ENCODE data around the gene BRINP3. TPM values are rescaled to one million over a fixed set of nuclear protein-coding genes. Genes with fewer than 3 reads are reported as not detected.
A peak's percentile ranks its signal among the peaks of the same experiment; 100 is the strongest.

BRINP3 gene
- total and polyA plus RNA-seq, 9 of the 15 experiments (the other 6 are each of a cell fraction or from before 2014, with no cell fraction given): 0.09 to 0.75 (median 0.19) TPM; not detected in 1

DNA sequence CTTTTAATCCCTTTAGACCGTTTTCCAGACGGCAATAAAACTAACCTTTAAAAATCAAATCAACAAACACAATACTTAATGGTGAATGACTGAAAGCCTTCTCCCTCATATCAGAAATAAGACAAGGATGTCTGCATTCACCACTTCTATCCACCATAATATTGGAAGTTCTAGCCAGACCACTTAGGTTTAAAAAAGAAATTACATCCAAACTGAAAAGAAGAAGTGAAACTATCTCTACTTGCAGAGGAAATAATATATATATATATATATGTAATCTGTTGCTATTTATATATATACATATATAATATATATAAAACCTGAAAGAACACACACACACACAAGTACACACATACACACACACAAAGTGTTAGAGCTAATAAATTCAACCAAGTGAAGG, 100.4 kb downstream of the BRINP3 start (continued):
- no peak for TF ChIP-seq HDAC3 (IDR thresholded peaks at IDR 0.05; ENCODE audit: borderline replicate concordance, partially characterized antibody)
- TF ChIP-seq EWSR1 (IDR thresholded peaks at IDR 0.05; ENCODE audit: borderline replicate concordance, low read depth, partially characterized antibody): no peak
- no peak for TF ChIP-seq NELFE (IDR thresholded peaks at IDR 0.05; ENCODE audit: insufficient read depth, insufficient read length)
- TF ChIP-seq KHSRP (IDR thresholded peaks at IDR 0.05): no peak
- TF ChIP-seq, protein P1, sequence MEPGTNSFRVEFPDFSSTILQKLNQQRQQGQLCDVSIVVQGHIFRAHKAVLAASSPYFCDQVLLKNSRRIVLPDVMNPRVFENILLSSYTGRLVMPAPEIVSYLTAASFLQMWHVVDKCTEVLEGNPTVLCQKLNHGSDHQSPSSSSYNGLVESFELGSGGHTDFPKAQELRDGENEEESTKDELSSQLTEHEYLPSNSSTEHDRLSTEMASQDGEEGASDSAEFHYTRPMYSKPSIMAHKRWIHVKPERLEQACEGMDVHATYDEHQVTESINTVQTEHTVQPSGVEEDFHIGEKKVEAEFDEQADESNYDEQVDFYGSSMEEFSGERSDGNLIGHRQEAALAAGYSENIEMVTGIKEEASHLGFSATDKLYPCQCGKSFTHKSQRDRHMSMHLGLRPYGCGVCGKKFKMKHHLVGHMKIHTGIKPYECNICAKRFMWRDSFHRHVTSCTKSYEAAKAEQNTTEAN (CRISPR knock-in tag; IDR thresholded peaks at IDR 0.05): no peak
- no peak for TF ChIP-seq POLR3A (IDR thresholded peaks at IDR 0.05; ENCODE audit: borderline replicate concordance, extremely low read depth, insufficient read depth, insufficient read length)
- no peak for TF ChIP-seq ZNF830 (CRISPR knock-in tag; IDR thresholded peaks at IDR 0.05)
- no peak for TF ChIP-seq FOXP1 (CRISPR knock-in tag; IDR thresholded peaks at IDR 0.05)
- no peak for TF ChIP-seq SNIP1 (IDR thresholded peaks at IDR 0.05; ENCODE audit: low read depth)
- TF ChIP-seq CBX8 (IDR thresholded peaks at IDR 0.05; ENCODE audit: borderline replicate concordance, extremely low read depth, low read depth, low read length, poor library complexity, severe bottlenecking): no peak
- TF ChIP-seq SAFB (IDR thresholded peaks at IDR 0.05; ENCODE audit: borderline replicate concordance, low read depth, low read length): no peak

- intact Hi-C loops (cut with micrococcal nuclease): no loop called here
- H3K9ac ChIP-seq (ENCODE audit: insufficient read depth in 1 of 2, low read depth in 2 of 2, low read length in 2 of 2): no peak overlapping the region
- DNase-seq (ENCODE audit: extremely low read depth in 1 of 4, low spot score in 3 of 4): no peak
- no peak for ATAC-seq
- H3K9me1 ChIP-seq (ENCODE audit: control insufficient read depth, insufficient read depth, low read length): no peaks in the 10 kb centered on the region
- ChIA-PET POLR2A (no interaction called here), CTCF (ENCODE audit: low intra/inter-chr PET ratio) (no interaction called here)
- H3K4me3 ChIP-seq: no peak overlapping the region
- no peak for FAIRE-seq
- no peak overlapping the region for H2AFZ ChIP-seq (ENCODE audit: low read depth, low read length)
- H4K20me1 ChIP-seq (replicated peaks; ENCODE audit: control insufficient read depth, insufficient read depth, low read length): no peaks in the 10 kb centered on the region
- H3K36me3 ChIP-seq (ENCODE audit: control insufficient read depth, insufficient read depth, low read length): no peaks in the 10 kb centered on the region
- no peaks in the 10 kb centered on the region for H3K79me2 ChIP-seq (ENCODE audit: control insufficient read depth, insufficient read depth, low read length)
- H3K9me3 ChIP-seq (replicated peaks; ENCODE audit: control insufficient read depth, insufficient read depth, low read depth, low read length): no peaks in the 10 kb centered on the region
- no peaks in the 10 kb centered on the region for H3K27me3 ChIP-seq (ENCODE audit: control insufficient read depth in 2 of 2, insufficient read depth in 2 of 2, low read length in 2 of 2)
- 5% methylated on average over 1 of the region's 1 CpG for WGBS (ENCODE audit: insufficient coverage, low coverage, missing lambda C conversion rate)
- no peak overlapping the region for H3K4me2 ChIP-seq (ENCODE audit: insufficient read depth, low read length)
- H3K4me1 ChIP-seq (replicated peaks in 1 of 2; ENCODE audit: control insufficient read depth in 2 of 2, insufficient read depth in 2 of 2, low read length in 2 of 2): no peaks in the 10 kb centered on the region
- H3K27ac ChIP-seq (ENCODE audit: extremely low read depth, low read depth, low read length): no peak overlapping the region
- in situ Hi-C loops (cut with MboI): no loop called here
- no TSS peak for BruUV-seq (replicated peaks)
- TF ChIP-seq ATF3 (IDR thresholded peaks at IDR 0.05) (0 out of 2 replicates have a peak, but pooled peaks have one; percentile 17), ATF3 (CRISPR knock-in tag; conservative IDR thresholded peaks at IDR 0.05) (no peak), COPS2 (conservative IDR thresholded peaks at IDR 0.05) (no peak), KDM5B (IDR thresholded peaks at IDR 0.05; ENCODE audit: insufficient replicate concordance, low read depth, low read length) (no peak), CBFB (CRISPR knock-in tag; IDR thresholded peaks at IDR 0.05) (no peak), BRD4 (IDR thresholded peaks at IDR 0.05) (no peak), ELF1 (tag; IDR thresholded peaks at IDR 0.05) (no peak)
- TF ChIP-seq, protein P2, sequence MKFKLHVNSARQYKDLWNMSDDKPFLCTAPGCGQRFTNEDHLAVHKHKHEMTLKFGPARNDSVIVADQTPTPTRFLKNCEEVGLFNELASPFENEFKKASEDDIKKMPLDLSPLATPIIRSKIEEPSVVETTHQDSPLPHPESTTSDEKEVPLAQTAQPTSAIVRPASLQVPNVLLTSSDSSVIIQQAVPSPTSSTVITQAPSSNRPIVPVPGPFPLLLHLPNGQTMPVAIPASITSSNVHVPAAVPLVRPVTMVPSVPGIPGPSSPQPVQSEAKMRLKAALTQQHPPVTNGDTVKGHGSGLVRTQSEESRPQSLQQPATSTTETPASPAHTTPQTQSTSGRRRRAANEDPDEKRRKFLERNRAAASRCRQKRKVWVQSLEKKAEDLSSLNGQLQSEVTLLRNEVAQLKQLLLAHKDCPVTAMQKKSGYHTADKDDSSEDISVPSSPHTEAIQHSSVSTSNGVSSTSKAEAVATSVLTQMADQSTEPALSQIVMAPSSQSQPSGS (CRISPR knock-in tag; IDR thresholded peaks at IDR 0.05): no peak
Measured at GRCh38 chr1:190376044-190376443, 101.6 kb downstream of the BRINP3 start.
